Neural progenitor cell (in vitro differentiated cells): ENCODE measurements around the gene NIFK. TPM values are rescaled to one million over a fixed set of nuclear protein-coding genes. Genes with fewer than 3 reads are reported as not detected.

Experiments
- DNase-seq: peaks from one replicate; pipeline ENCODE4 v3.0.0-alpha.2; 2016; ENCODE audit warnings: low spot score
- H2AFZ ChIP-seq: fragments of 200-600 bp; sonication (generic); replicated peaks from 2 replicates; pipeline ENCODE4 v1.6.1; 2016; ENCODE audit warnings: antibody characterized with exemption
- H3F3A ChIP-seq: fragments of 200-600 bp; sonication (generic); 2 replicates; pipeline ENCODE4 v1.6.1; 2016; ENCODE audit warnings: antibody characterized with exemption, low read depth
- H3K27ac ChIP-seq: fragments of 200-600 bp; sonication (generic); 2 replicates; pipeline ENCODE4 v1.5.1; 2016; ENCODE audit warnings: mild to moderate bottlenecking
- H3K27me3 ChIP-seq: fragments of 200-600 bp; sonication (generic); 2 replicates; pipeline ENCODE4 v1.6.1; 2016; ENCODE audit warnings: mild to moderate bottlenecking, moderate library complexity
- H3K36me3 ChIP-seq: fragments of 200-600 bp; sonication (generic); 2 replicates; pipeline ENCODE4 v1.5.1; 2016
- H3K4me1 ChIP-seq: fragments of 200-600 bp; sonication (generic); 2 replicates; pipeline ENCODE4 v1.6.1; 2016; ENCODE audit warnings: mixed run types
- H3K4me2 ChIP-seq: fragments of 200-600 bp; sonication (generic); 2 replicates; pipeline ENCODE4 v1.6.1; 2016
- H3K4me3 ChIP-seq: fragments of 200-600 bp; sonication (generic); 2 replicates; pipeline ENCODE4 v1.5.1; 2016
- H3K79me2 ChIP-seq: fragments of 200-600 bp; sonication (generic); 2 replicates; pipeline ENCODE4 v1.6.1; 2016; ENCODE audit warnings: low read depth
- H3K9ac ChIP-seq: fragments of 200-600 bp; sonication (generic); 2 replicates; pipeline ENCODE4 v1.6.1; 2016
- H3K9me3 ChIP-seq: fragments of 200-600 bp; sonication (generic); 2 replicates; pipeline ENCODE4 v1.5.1; 2016; ENCODE audit warnings: low read depth
- H4K20me1 ChIP-seq: fragments of 200-600 bp; sonication (generic); 2 replicates; pipeline ENCODE4 v1.6.1; 2016; ENCODE audit warnings: low read depth
- H3K27ac Mint-ChIP-seq: 3 replicates; pipeline ENCODE4 v1.8.0; 2021; ENCODE audit warnings: mixed read lengths
- H3K27me3 Mint-ChIP-seq: 2 replicates; pipeline ENCODE4 v1.8.0; 2022; ENCODE audit warnings: low read depth, mild to moderate bottlenecking, inconsistent platforms, moderate library complexity, mixed read lengths; ENCODE audit not compliant: insufficient read depth
- H3K36me3 Mint-ChIP-seq: 3 replicates; pipeline ENCODE4 v1.8.0; 2021; ENCODE audit warnings: mixed read lengths
- H3K4me1 Mint-ChIP-seq: 3 replicates; pipeline ENCODE4 v1.8.0; 2021; ENCODE audit warnings: mixed read lengths
- H3K4me3 Mint-ChIP-seq: 3 replicates; pipeline ENCODE4 v1.8.0; 2021; ENCODE audit warnings: mild to moderate bottlenecking, moderate library complexity, mixed read lengths
- H3K9me3 Mint-ChIP-seq: 3 replicates; pipeline ENCODE4 v1.8.0; 2020; ENCODE audit warnings: mixed read lengths
- EZH2 ChIP-seq: fragments of 200-600 bp; sonication (generic); IDR thresholded peaks from 2 replicates; pipeline ENCODE4 v1.6.1; 2017; ENCODE audit warnings: antibody characterized with exemption, mild to moderate bottlenecking, moderate library complexity
- EZH2phosphoT487 ChIP-seq: fragments of 200-600 bp; sonication (generic); IDR thresholded peaks from 2 replicates; pipeline ENCODE4 v1.6.1; 2017; ENCODE audit warnings: antibody characterized with exemption
- total RNA-seq: library from RNA; depleted of rRNA; stranded (reverse); fragments of >200 nt; gene quantifications from 2 replicates; pipeline ENCODE4 v1.2.3, GENCODE V29; 2015; ENCODE audit warnings: low replicate concordance
- TF ChIP-seq, protein P1 (sequence below): fragments of 200-600 bp; sonication (generic); IDR thresholded peaks from 2 replicates; pipeline ENCODE4 v1.5.1; 2017; ENCODE audit warnings: antibody characterized with exemption, mild to moderate bottlenecking

Gene NIFK
- total RNA-seq, 1 donor from 2014 or later = 126 TPM

DNA sequence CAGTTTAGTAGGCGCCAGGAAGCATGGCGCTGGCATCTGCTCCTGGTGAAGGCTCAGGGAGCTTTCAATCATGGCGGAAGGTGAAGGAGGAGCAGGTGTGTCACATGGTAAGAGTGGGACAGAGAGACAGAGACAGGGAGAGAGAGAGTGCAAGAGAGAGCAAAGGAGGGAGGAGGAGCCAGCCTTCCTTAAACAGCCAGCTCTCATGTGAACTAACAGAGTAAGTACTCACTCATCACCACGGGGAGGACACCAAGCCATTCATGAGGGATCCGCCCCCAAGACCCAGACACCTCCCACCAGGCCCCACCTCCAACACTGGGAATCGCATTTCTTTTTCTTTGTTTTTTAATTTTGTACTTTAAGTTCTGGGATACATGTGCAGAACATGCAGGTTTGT is 46.6 kb downstream of the NIFK start:
- Histone ChIP-seq H3F3A (peaks cover 17% of the 10 kb centered on the region), H3K4me1 (peaks cover 17% of the 10 kb centered on the region), H3K79me2 (no peaks in the 10 kb centered on the region), H3K27ac (no peak overlapping the region), H3K36me3 (no peaks in the 10 kb centered on the region), H4K20me1 (peaks cover 7% of the 10 kb centered on the region), H3K27me3 (no peaks in the 10 kb centered on the region), H3K9me3 (no peaks in the 10 kb centered on the region), H3K9ac (no peak overlapping the region), H2AFZ (no peak overlapping the region), H3K4me2 (no peak overlapping the region), H3K4me3 (no peak overlapping the region)
- no peak for DNase-seq
- Mint-ChIP-seq H3K27me3 (no peaks in the 10 kb centered on the region), H3K4me3 (no peak overlapping the region), H3K9me3 (no peaks in the 10 kb centered on the region), H3K27ac (peak overlapping the region; percentile 93), H3K4me1 (peaks cover 32% of the 10 kb centered on the region), H3K36me3 (no peaks in the 10 kb centered on the region)
- TF ChIP-seq EZH2phosphoT487 (no peak), EZH2 (no peak)
- TF ChIP-seq, protein P1, sequence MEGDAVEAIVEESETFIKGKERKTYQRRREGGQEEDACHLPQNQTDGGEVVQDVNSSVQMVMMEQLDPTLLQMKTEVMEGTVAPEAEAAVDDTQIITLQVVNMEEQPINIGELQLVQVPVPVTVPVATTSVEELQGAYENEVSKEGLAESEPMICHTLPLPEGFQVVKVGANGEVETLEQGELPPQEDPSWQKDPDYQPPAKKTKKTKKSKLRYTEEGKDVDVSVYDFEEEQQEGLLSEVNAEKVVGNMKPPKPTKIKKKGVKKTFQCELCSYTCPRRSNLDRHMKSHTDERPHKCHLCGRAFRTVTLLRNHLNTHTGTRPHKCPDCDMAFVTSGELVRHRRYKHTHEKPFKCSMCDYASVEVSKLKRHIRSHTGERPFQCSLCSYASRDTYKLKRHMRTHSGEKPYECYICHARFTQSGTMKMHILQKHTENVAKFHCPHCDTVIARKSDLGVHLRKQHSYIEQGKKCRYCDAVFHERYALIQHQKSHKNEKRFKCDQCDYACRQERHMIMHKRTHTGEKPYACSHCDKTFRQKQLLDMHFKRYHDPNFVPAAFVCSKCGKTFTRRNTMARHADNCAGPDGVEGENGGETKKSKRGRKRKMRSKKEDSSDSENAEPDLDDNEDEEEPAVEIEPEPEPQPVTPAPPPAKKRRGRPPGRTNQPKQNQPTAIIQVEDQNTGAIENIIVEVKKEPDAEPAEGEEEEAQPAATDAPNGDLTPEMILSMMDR = no peak

DNA sequence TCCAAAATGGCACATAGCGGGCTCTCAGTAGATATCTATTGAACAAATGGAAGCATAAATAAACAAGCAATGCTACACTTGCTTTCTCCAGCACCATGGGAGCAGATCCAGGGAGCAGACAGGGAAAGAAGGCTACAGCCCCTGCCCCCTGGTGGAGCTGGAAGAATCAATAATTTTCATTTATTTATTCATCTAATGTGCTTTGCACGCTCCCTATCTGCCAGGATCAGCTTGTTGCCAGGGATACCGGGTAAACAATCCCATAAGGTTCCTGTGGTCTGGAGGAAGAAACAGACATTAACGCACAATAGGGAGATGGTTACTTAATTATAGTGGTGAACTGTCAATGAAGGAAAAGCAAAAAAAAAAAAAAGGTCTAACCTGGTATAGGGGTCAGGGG is 47.3 kb downstream of the NIFK start:
- H3K9ac ChIP-seq = no peak overlapping the region
- H3K27me3 Mint-ChIP-seq = no peaks in the 10 kb centered on the region
- no peak overlapping the region for H3K27ac ChIP-seq
- no peaks in the 10 kb centered on the region for H3K9me3 Mint-ChIP-seq
- no peak overlapping the region for H3K4me3 ChIP-seq
- H4K20me1 ChIP-seq = peaks cover 7% of the 10 kb centered on the region
- peak overlapping the region; percentile 93 for H3K27ac Mint-ChIP-seq
- H3K36me3 ChIP-seq = no peaks in the 10 kb centered on the region
- no peak for DNase-seq
- peaks cover 18% of the 10 kb centered on the region for H3F3A ChIP-seq
- H3K4me2 ChIP-seq = no peak overlapping the region
- H2AFZ ChIP-seq = no peak overlapping the region
- H3K27me3 ChIP-seq = no peaks in the 10 kb centered on the region
- H3K4me1 ChIP-seq = peaks cover 25% of the 10 kb centered on the region
- TF ChIP-seq, protein P1 = peak; percentile 22
- TF ChIP-seq EZH2 = no peak
- no peaks in the 10 kb centered on the region for H3K36me3 Mint-ChIP-seq
- no peak overlapping the region for H3K4me3 Mint-ChIP-seq
- no peaks in the 10 kb centered on the region for H3K9me3 ChIP-seq
- no peaks in the 10 kb centered on the region for H3K79me2 ChIP-seq
- peaks cover 32% of the 10 kb centered on the region for H3K4me1 Mint-ChIP-seq

DNA sequence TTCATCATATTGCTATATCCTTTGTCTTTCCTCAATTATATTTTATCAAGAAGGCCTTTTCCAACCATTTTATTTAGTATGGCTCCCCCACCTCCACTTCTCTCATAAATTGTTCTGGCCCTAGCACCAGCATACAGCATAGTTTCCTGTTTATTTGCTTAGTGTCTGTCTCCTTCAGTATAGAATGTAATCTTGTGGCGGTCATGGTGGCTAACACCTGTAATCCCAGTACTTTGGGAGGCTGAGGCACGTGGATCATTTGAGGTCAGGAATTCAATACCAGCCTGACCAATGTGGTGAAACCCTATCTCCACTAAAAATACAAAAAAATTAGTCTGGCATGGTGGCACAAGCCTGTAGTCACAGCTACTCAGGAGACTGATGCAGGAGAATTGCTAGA is 47.9 kb downstream of the NIFK start:
- TF ChIP-seq EZH2phosphoT487 (no peak), EZH2 (no peak)
- TF ChIP-seq, protein P1 = no peak
- H3K9me3 Mint-ChIP-seq = peaks cover 5% of the 10 kb centered on the region
- Histone ChIP-seq H3K36me3 (no peaks in the 10 kb centered on the region), H3K27ac (no peak overlapping the region), H3K9ac (no peak overlapping the region), H3K27me3 (no peaks in the 10 kb centered on the region), H3K4me1 (peaks cover 26% of the 10 kb centered on the region), H3K4me3 (no peak overlapping the region), H3K9me3 (no peaks in the 10 kb centered on the region), H3F3A (peaks cover 18% of the 10 kb centered on the region), H2AFZ (no peak overlapping the region), H4K20me1 (peaks cover 7% of the 10 kb centered on the region), H3K4me2 (no peak overlapping the region), H3K79me2 (peaks cover 3% of the 10 kb centered on the region)
- H3K4me3 Mint-ChIP-seq = no peak overlapping the region
- H3K27ac Mint-ChIP-seq = no peak overlapping the region
- peaks cover 2% of the 10 kb centered on the region for H3K27me3 Mint-ChIP-seq
- H3K4me1 Mint-ChIP-seq = peaks cover 32% of the 10 kb centered on the region
- peaks cover 2% of the 10 kb centered on the region for H3K36me3 Mint-ChIP-seq
- DNase-seq = no peak

DNA sequence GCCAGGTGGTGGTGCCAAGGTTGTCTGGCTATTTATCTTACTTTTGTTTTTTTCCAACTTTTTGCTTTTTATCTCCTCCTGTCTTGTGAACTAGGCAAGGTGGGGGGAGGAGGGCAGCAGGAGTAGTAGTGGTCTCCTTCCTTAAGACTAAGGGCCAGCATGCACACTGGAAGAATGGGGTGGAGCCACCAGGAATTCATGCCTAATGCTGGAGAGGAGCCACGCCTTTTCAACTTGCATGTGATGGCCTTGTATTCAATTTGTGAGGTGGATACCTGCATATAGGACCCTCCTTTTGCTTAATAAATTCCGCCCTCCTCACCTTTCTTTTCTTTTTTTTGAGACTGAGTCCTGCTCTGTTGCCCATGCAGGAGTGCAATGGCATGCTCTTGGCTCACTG is 49.8 kb downstream of the NIFK start:
- H3K9me3 ChIP-seq = no peaks in the 10 kb centered on the region
- peaks cover 32% of the 10 kb centered on the region for H3K4me1 Mint-ChIP-seq

More for the DNA sequence above, 49.8 kb downstream of the NIFK start:
- Histone ChIP-seq H3F3A (peaks cover 32% of the 10 kb centered on the region), H3K27ac (no peak overlapping the region), H3K9ac (no peak overlapping the region), H3K36me3 (no peaks in the 10 kb centered on the region), H3K27me3 (no peaks in the 10 kb centered on the region), H4K20me1 (peaks cover 7% of the 10 kb centered on the region), H2AFZ (no peak overlapping the region), H3K79me2 (peaks cover 6% of the 10 kb centered on the region), H3K4me3 (no peak overlapping the region), H3K4me1 (peaks cover 34% of the 10 kb centered on the region), H3K4me2 (peak overlapping the region; percentile 77)
- Mint-ChIP-seq H3K36me3 (peaks cover 6% of the 10 kb centered on the region), H3K27ac (no peak overlapping the region), H3K27me3 (peaks cover 2% of the 10 kb centered on the region), H3K9me3 (peaks cover 15% of the 10 kb centered on the region), H3K4me3 (no peak overlapping the region)
- no peak for DNase-seq
- TF ChIP-seq EZH2 (no peak), EZH2phosphoT487 (no peak)
- TF ChIP-seq, protein P1 = no peak
